RWPE1 (cell line): ENCODE data around the gene PPP1R26.

ENCODE experiments used
- CTCF ChIA-PET: fragments of 350-600 bp; sonication (Branson Sonifier 250); formaldehyde crosslinking; extraction: SDS; loops from one replicate; lab custom pipeline; 2021; lab: Yijun Ruan, JAX
- POLR2A ChIA-PET: fragments of 400-600 bp; formaldehyde crosslinking; extraction: SDS; loops from one replicate; lab custom pipeline; 2020; ENCODE audit warnings: antibody characterized with exemption; ENCODE audit not compliant: low non-redundant PET; lab: Yijun Ruan, JAX
- DNase-seq: peaks from one replicate; pipeline ENCODE4 v3.0.0; 2012; ENCODE audit warnings: low spot score
- H3K27ac ChIP-seq: fragments of 450-650 bp; 2 replicates; pipeline ENCODE4 v1.5.1; 2017
- CTCF ChIP-seq: fragments of 450-650 bp; conservative IDR thresholded peaks from 2 replicates; pipeline ENCODE4 v1.5.1; 2017; ENCODE audit warnings: low read depth, mild to moderate bottlenecking

Gene PPP1R26

DNA sequence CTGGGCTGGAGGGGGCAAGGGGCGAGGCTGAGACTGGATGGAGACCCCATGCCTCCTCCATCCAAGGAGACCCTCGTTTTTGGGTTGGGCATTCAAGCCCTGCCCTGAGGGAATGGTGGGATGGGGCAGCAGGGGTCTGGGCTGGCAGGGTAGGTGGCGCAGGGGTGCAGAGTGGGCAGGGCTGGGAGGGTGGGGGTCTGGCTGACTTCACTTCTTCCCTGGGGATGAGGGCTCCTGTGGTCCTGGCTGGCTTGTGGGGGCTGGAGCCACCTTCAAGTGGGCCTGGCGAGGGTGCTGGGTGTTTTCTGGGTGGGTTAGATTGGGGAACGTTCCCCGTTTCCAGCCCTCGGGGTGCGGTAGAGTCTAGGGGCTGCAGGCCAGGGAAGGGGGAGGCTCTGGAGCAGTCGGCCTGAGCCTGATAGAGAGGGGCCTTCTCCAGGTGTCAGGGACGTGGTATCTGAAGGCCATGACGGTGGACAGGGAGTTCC lies 42.1 kb downstream of the PPP1R26 start:
- CTCF ChIA-PET, result no interaction called here
- TF ChIP-seq CTCF, result no peak

DNA sequence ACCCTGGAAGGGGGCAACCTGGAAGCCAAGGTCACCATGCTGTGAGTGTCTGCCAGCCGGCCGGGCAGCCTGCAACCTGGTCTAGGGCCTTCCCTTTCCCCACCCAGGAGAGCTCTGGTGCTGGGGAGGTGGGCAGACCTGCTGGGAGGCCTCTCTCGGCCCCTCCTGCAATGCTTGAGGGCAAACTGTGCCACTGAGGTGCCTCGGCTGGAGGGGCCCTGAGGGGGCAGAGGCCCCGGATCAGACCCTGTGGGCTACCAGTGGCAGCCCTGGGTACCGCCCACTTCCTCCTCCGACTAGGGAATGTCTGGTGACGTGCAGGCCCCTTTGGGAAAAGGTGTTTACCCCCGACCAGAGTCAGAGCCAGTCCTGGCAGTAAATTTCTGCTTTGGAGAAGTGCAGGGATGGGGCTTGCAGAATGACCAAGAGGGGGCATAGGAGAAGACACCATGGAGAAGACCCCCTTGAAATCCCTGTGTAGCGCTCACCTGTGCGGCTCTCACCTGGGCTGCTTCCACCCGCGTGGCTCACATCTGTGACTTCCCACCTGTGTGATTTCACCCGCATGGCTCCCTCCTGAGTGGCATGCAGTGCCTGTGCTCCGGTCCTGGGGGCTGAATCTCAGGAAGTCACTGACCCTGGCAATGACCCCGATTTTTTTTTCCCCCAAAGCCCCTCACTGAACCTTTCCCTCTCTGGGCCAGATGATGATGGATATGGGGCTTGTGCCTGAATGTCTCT lies 42.7 kb downstream of the PPP1R26 start:
- no peak overlapping the region for H3K27ac ChIP-seq
- DNase-seq, result no peak
- TF ChIP-seq CTCF, result no peak
- POLR2A ChIA-PET, result no interaction called here
- CTCF ChIA-PET, result no interaction called here

More for the DNA sequence above, 42.1 kb downstream of the PPP1R26 start:
- POLR2A ChIA-PET, result no interaction called here
- H3K27ac ChIP-seq, result no peak overlapping the region
- no peak for DNase-seq

GRCh38 chr9:135522931-135523330 lies 43.3 kb downstream of the PPP1R26 start:
- no peak for TF ChIP-seq CTCF
- no peak for DNase-seq
- ChIA-PET CTCF (interaction anchor here (0.6 kb wide), 1 partner anchor 147 kb away, joined by 4 read pairs; no protein-coding TSS in a partner anchor), POLR2A (no interaction called here)
- no peak overlapping the region for H3K27ac ChIP-seq

- no peak for TF ChIP-seq CTCF
- no peak overlapping the region for H3K27ac ChIP-seq
- CTCF ChIA-PET, result interaction anchor here (0.6 kb wide), 1 partner anchor 147 kb away, joined by 4 read pairs; no protein-coding TSS in a partner anchor
- no peak for DNase-seq
- POLR2A ChIA-PET, result no interaction called here
These were observed 44.0 kb downstream of the PPP1R26 start for GRCh38 chr9:135523521-135524129.

- TF ChIP-seq CTCF, result no peak
- DNase-seq, result no peak
- ChIA-PET CTCF (interaction anchor here (1.1 kb wide), 1 partner anchor 19 kb away, joined by 5 read pairs; no protein-coding TSS in a partner anchor), POLR2A (interaction anchor here (0.5 kb wide), 1 partner anchor 25 kb away, joined by 4 read pairs; no protein-coding TSS in a partner anchor)
- H3K27ac ChIP-seq, result no peak overlapping the region
These were observed 44.7 kb downstream of the PPP1R26 start for GRCh38 chr9:135524130-135524861.
